ENCODE measurements around the gene SPC25. TPM values are rescaled to one million over a fixed set of nuclear protein-coding genes. Genes with fewer than 3 reads are reported as not detected.

The SPC25 gene
- total RNA-seq, 1 experiment from 2014 or later: 29.8 TPM

- ChIA-PET CTCF (interaction anchor here (0.6 kb wide), 1 partner anchor 588 kb away, joined by 3 read pairs; no protein-coding TSS in a partner anchor), POLR2A (no interaction called here), RAD21 (ENCODE audit: low non-redundant PET in 1 of 2, low total read pairs in 2 of 2, uncharacterized antibody in 2 of 2, unreplicated experiment in 2 of 2) (no interaction called here)
- TF ChIP-seq SP1 (IDR thresholded peaks at IDR 0.05; ENCODE audit: low read depth) (no peak), EZH2phosphoT487 (IDR thresholded peaks at IDR 0.05; ENCODE audit: borderline replicate concordance) (no peak), SIN3A (IDR thresholded peaks at IDR 0.05; ENCODE audit: low read depth) (no peak), CBX3 (IDR thresholded peaks at IDR 0.05; ENCODE audit: low read depth) (no peak), CTCF (IDR thresholded peaks at IDR 0.05 in 2 of 3, conservative IDR thresholded peaks at IDR 0.05 in 1 of 3; ENCODE audit: borderline replicate concordance in 1 of 3, insufficient read depth in 1 of 3, low read depth in 2 of 3, low read length in 2 of 3) (no peak), EGR1 (IDR thresholded peaks at IDR 0.05; ENCODE audit: low read depth) (no peak), JUND (IDR thresholded peaks at IDR 0.05) (no peak), REST (IDR thresholded peaks at IDR 0.05; ENCODE audit: low read depth) (no peak), ZNF274 (IDR thresholded peaks at IDR 0.05; ENCODE audit: low read depth, low read length) (no peak), ELF1 (IDR thresholded peaks at IDR 0.05; ENCODE audit: borderline replicate concordance, low read depth) (no peak), FOSL1 (IDR thresholded peaks at IDR 0.05; ENCODE audit: low read depth) (no peak), POLR2AphosphoS5 (IDR thresholded peaks at IDR 0.05; ENCODE audit: low read depth, low read length) (no peak), POLR2A (IDR thresholded peaks at IDR 0.05; ENCODE audit: borderline replicate concordance, extremely low read depth, insufficient read depth, insufficient read length) (no peak), SRF (IDR thresholded peaks at IDR 0.05; ENCODE audit: low read depth) (no peak), ZBTB33 (IDR thresholded peaks at IDR 0.05; ENCODE audit: extremely low read depth, insufficient replicate concordance, low read length) (no peak), RAD21 (IDR thresholded peaks at IDR 0.05; ENCODE audit: low read depth) (no peak)
- H3K4me3 ChIP-seq (replicated peaks in 1 of 2; ENCODE audit: low read depth in 1 of 2, low read length in 2 of 2): no peak overlapping the region
- DNase-seq (ENCODE audit: low read depth, low spot score): no peak
- no peaks in the 10 kb centered on the region for H3K79me2 ChIP-seq (ENCODE audit: insufficient read depth, low read length)
- ATAC-seq: no peak
- H2AFZ ChIP-seq (ENCODE audit: low read depth, low read length, poor library complexity, severe bottlenecking): no peak overlapping the region
- H3K27ac ChIP-seq (ENCODE audit: low read depth, low read length): no peak overlapping the region
- BruUV-seq (replicated peaks): no TSS peak
- intact Hi-C loops (cut with micrococcal nuclease): loop anchor here (10.0 kb wide), 1 partner anchor 769 kb away; no protein-coding TSS in a partner anchor
- no peaks in the 10 kb centered on the region for H3K27me3 ChIP-seq (ENCODE audit: insufficient read depth, low read length)
- H3K9ac ChIP-seq (ENCODE audit: low read length): no peak overlapping the region
- H3K4me2 ChIP-seq (ENCODE audit: low read length): no peak overlapping the region
- no peaks in the 10 kb centered on the region for H3K9me2 ChIP-seq (ENCODE audit: insufficient read depth)
- H4K20me1 ChIP-seq (ENCODE audit: insufficient read depth): no peaks in the 10 kb centered on the region
- H3K36me3 ChIP-seq (ENCODE audit: control insufficient read depth in 1 of 2, insufficient read depth in 2 of 2, low read length in 2 of 2): no peaks in the 10 kb centered on the region
- no peaks in the 10 kb centered on the region for H3K4me1 ChIP-seq (ENCODE audit: control insufficient read depth in 1 of 2, insufficient read depth in 2 of 2, low read length in 2 of 2)
- H3K9me3 ChIP-seq (ENCODE audit: control insufficient read depth in 1 of 2, insufficient read depth in 1 of 2, low read depth in 1 of 2, low read length in 2 of 2): peaks cover 0 to 6% of the 10 kb centered on the region in 2 experiments; a peak in 2 of 4 replicates
These were observed 23.3 kb upstream of the SPC25 start for GRCh38 chr2:168913495-168913894.

All from HCT116 (cell line).